Measurements from ENCODE around the gene GPR84. TPM values are rescaled to one million over a fixed set of nuclear protein-coding genes. Genes with fewer than 3 reads are reported as not detected.

Gene GPR84
- total RNA-seq, 1 donor from 2014 or later: not detected

GRCh38 chr12:54401119-54401518, 36.8 kb upstream of the GPR84 start:
- no peaks in the 10 kb centered on the region for H3K27me3 Mint-ChIP-seq
- DNase-seq (ENCODE audit: low spot score, unreplicated experiment): no peak
- no peaks in the 10 kb centered on the region for H3K9me3 Mint-ChIP-seq (ENCODE audit: low read depth)
- no peak overlapping the region for H3K4me3 Mint-ChIP-seq (ENCODE audit: low read depth)
- no peaks in the 10 kb centered on the region for H3K4me1 Mint-ChIP-seq (ENCODE audit: low read depth)
- H3K36me3 Mint-ChIP-seq (ENCODE audit: insufficient read depth): peaks cover 15% of the 10 kb centered on the region
- no peak for TF ChIP-seq CTCF (IDR thresholded peaks at IDR 0.05; ENCODE audit: unreplicated experiment)
- no peak overlapping the region for H3K27ac Mint-ChIP-seq

- no peaks in the 10 kb centered on the region for H3K27me3 Mint-ChIP-seq
- H3K4me3 Mint-ChIP-seq (ENCODE audit: low read depth): no peak overlapping the region
- peak; percentile 98 for TF ChIP-seq CTCF (IDR thresholded peaks at IDR 0.05; ENCODE audit: unreplicated experiment)
- peaks cover 14% of the 10 kb centered on the region for H3K36me3 Mint-ChIP-seq (ENCODE audit: insufficient read depth)
- H3K4me1 Mint-ChIP-seq (ENCODE audit: low read depth): no peaks in the 10 kb centered on the region
- DNase-seq (ENCODE audit: low spot score, unreplicated experiment): peak; percentile 92
- no peak overlapping the region for H3K27ac Mint-ChIP-seq
- no peaks in the 10 kb centered on the region for H3K9me3 Mint-ChIP-seq (ENCODE audit: low read depth)
Observed at GRCh38 chr12:54398995-54399793, 34.9 kb upstream of the GPR84 start.

- Mint-ChIP-seq H3K27ac (no peak overlapping the region), H3K36me3 (ENCODE audit: insufficient read depth) (peaks cover 14% of the 10 kb centered on the region), H3K27me3 (no peaks in the 10 kb centered on the region), H3K4me1 (ENCODE audit: low read depth) (no peaks in the 10 kb centered on the region), H3K9me3 (ENCODE audit: low read depth) (no peaks in the 10 kb centered on the region), H3K4me3 (ENCODE audit: low read depth) (no peak overlapping the region)
- no peak for DNase-seq (ENCODE audit: low spot score, unreplicated experiment)
- TF ChIP-seq CTCF (IDR thresholded peaks at IDR 0.05; ENCODE audit: unreplicated experiment): no peak
Observed at GRCh38 chr12:54398218-54398617, 33.9 kb upstream of the GPR84 start.

GRCh38 chr12:54397157-54397556, 32.9 kb upstream of the GPR84 start:
- TF ChIP-seq CTCF (IDR thresholded peaks at IDR 0.05; ENCODE audit: unreplicated experiment): no peak
- no peak overlapping the region for H3K4me3 Mint-ChIP-seq (ENCODE audit: low read depth)
- H3K4me1 Mint-ChIP-seq (ENCODE audit: low read depth): peaks cover 2% of the 10 kb centered on the region
- no peak for DNase-seq (ENCODE audit: low spot score, unreplicated experiment)
- H3K27me3 Mint-ChIP-seq: no peaks in the 10 kb centered on the region
- peaks cover 13% of the 10 kb centered on the region for H3K36me3 Mint-ChIP-seq (ENCODE audit: insufficient read depth)
- H3K27ac Mint-ChIP-seq: no peak overlapping the region
- H3K9me3 Mint-ChIP-seq (ENCODE audit: low read depth): no peaks in the 10 kb centered on the region

GRCh38 chr12:54395545-54395944, 31.3 kb upstream of the GPR84 start:
- Mint-ChIP-seq H3K36me3 (ENCODE audit: insufficient read depth) (peaks cover 11% of the 10 kb centered on the region), H3K4me1 (ENCODE audit: low read depth) (peaks cover 3% of the 10 kb centered on the region), H3K9me3 (ENCODE audit: low read depth) (no peaks in the 10 kb centered on the region), H3K27ac (no peak overlapping the region), H3K4me3 (ENCODE audit: low read depth) (no peak overlapping the region), H3K27me3 (peaks cover 4% of the 10 kb centered on the region)
- no peak for DNase-seq (ENCODE audit: low spot score, unreplicated experiment)
- TF ChIP-seq CTCF (IDR thresholded peaks at IDR 0.05; ENCODE audit: unreplicated experiment): no peak

Data from progenitor cell of endocrine pancreas (in vitro differentiated cells).